Activated T-helper 1 cell treated with Interleukin-2 at 50 U/mL for 16 hours (primary cell): ENCODE measurements around the gene KLHL3.

ENCODE experiments used
- DNase-seq: peaks from one replicate; pipeline ENCODE4 v3.0.0-alpha.2; 2020; ENCODE audit warnings: low read depth

The KLHL3 gene

DNA sequence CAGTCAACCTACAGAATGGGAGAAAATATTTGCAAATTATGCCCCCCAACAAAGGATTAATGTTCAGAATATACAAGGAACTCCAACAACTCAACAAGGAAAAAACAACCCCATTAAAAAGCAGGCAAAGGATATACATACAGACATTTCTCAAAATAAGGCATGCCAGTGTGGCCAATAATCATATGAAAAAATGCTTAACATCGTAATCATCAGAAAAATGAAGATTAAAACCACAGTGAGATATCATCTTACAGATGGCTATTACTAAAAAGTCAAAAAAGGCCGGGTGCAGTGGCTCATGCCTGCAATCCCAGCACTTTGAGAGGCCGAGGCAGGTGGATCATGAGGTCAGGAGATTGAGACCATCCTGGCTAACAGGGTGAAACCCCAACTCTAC is 103.2 kb downstream of the KLHL3 start:
- DNase-seq, result no peak

DNA sequence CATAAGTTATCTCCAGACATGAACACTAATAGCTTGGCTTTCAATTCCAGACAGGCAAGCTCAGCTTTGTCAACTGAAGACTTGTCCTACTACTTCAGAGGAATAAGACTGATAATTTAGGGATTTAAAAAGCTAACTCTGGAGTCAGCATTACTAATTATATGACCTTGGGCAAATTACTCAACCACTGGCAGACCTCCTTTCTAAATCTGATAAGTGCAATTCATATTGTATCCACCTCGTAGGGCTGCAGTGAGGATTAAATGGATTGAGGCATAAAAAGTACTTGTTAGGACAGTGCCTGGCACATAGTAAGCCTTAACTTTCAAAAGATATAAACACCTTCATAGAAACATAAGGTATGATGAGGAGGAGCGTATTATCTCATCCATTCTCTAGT is 104.4 kb downstream of the KLHL3 start:
- DNase-seq, result no peak

DNA sequence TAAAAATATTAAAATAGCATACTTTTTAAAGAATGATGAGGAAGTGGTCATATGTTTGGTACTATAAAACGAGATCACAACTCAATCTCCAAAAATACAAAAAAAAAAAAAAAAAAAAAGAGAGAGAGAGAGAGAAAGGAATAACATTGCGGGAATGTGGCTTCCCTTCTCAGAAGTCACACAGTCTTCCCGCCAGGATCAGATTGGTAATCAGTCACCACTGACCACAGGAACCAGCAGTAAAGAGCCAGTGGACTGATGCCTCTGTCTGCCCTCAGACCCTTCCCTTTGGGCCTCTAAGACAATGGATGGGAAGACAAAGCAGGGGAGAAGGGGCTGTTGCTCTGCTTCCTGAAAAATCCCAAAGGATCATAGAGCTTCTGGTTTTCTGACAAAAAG is 104.9 kb downstream of the KLHL3 start:
- DNase-seq, result no peak

DNA sequence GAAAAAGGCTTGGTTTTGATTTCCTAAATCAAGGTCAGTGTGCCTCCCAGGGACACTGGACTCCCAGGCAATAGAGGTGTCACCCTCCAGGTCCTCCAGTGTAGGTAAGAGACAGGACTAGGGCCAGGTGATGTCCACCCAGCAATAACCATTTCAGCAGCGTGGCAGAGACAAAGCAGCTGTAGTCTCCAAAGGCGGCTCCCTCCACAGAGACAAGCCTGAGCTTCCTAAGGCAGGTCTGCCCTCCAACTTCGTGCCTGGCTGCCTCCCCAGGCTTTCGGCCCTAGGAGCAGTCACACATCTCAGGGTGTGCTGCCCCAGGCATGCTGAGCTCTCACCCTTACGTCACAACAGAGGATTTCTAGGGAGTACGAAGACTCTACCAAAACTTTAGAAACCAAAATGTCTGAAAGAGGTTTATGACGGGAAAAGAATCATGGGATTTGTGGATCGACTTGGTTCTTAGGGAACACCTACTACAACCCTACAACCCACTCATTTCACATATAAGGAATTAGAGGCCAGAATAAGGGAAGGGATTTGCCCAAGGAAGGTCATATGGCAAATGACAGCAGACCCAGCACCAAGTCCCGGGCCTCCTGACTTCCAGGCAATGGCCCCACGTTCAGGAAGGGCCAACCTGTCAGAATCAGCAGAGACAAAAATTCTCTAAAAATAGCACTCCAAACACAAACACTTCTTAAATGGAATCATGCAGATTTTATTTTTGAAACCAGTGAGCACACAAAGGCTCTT is 105.5 kb downstream of the KLHL3 start:
- DNase-seq, result no peak

DNA sequence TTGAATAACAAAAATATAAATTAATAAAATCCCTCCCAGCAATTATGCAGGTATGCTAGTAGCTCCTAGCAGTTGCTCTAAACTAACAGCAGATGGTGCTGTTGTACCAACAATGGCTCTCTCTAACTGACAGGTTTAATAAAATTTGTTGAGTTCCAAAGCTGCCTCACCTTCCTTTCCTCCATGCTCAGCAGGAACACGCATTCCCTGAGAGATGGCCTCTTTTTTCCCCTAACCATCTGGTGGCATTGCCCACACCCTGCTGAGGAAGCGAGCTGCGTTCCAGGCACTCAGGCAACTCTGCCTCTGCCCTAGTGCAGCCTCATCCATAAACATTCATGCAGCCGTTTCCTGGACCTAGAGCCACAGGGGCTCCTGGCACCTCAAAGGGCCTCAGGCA is 106.2 kb downstream of the KLHL3 start:
- no peak for DNase-seq

DNA sequence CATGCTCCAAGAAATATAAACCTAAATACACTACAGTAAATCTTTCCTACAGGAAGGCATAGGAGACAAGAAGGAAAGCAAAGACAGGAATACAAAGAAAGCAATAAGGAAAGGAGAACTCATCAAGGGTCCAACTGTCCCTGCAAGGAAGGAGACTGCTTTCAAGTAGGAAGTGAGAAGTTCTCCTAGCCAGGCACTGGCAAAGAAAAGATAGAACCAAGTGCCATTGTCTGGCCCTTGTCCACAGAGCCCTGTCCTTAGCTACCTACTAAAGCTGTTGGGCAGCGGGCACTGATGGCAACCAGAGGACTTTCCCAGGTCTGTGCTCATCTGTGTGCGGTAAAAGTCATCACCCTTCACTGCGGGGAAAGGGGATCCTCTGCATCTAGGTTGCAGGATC is 108.2 kb downstream of the KLHL3 start:
- no peak for DNase-seq

DNA sequence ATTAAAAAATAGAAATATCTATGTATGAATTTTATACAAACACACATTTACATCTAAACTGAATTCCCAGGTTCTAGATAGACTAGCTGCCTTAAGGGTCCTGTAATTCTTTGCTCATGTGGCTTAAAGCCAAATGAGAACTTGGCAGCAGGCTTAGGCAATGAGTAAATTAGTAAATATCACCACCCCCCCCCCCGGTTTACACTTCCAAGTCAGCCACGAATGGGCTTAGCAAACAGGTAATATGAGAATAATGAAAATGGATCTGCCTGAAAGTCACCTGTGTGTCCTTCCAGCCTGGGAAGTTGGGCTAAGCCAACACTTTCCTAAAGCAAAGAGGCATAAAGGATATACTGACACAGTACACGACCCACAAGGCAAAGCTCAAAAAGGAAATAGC is 108.6 kb downstream of the KLHL3 start:
- DNase-seq, result no peak

DNA sequence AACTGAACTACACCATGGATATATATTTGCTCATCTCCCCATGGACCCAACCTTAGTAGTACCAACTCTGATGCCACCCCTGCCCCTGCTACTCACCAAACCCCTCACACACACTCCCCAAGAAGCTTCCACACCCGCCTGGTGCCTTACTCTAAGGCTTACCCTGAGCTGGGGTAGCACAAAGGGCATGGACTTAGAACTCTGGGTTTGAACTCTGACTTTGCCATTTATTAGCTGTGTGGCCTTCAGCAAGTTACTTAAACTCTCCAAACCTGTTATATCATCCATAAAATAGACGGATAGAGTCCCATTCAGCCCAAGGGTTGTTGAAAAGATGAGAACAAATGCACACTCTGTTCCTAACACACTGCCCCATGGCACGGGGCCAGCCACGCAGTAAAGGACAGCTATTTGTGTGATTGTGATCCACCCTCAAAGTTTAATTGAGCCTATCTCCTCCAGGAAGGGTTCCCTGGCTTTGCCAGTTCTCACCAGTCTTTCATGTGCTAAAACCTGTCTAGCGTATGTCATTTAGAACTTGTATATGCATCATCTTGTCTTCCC is 111.0 kb downstream of the KLHL3 start:
- no peak for DNase-seq

DNA sequence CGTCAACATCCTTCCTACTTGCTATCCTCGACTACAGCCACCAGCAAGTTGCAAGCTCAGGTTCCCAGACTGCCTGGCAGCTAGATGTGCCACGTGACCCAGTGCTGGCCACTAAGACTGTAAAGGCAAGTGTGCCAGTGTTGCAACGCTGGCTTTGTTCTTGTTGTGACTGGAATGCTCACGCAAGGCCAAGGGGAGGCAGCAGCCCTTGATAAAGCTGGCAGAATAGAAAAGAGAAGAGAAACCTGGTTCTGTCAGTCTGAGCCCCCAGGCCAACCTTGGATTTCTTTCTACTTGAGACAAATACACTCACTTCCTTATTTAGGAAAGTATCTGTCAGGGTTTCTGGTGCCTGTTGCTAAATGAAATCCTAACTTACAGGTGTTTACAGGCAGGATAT is 113.0 kb downstream of the KLHL3 start:
- no peak for DNase-seq

DNA sequence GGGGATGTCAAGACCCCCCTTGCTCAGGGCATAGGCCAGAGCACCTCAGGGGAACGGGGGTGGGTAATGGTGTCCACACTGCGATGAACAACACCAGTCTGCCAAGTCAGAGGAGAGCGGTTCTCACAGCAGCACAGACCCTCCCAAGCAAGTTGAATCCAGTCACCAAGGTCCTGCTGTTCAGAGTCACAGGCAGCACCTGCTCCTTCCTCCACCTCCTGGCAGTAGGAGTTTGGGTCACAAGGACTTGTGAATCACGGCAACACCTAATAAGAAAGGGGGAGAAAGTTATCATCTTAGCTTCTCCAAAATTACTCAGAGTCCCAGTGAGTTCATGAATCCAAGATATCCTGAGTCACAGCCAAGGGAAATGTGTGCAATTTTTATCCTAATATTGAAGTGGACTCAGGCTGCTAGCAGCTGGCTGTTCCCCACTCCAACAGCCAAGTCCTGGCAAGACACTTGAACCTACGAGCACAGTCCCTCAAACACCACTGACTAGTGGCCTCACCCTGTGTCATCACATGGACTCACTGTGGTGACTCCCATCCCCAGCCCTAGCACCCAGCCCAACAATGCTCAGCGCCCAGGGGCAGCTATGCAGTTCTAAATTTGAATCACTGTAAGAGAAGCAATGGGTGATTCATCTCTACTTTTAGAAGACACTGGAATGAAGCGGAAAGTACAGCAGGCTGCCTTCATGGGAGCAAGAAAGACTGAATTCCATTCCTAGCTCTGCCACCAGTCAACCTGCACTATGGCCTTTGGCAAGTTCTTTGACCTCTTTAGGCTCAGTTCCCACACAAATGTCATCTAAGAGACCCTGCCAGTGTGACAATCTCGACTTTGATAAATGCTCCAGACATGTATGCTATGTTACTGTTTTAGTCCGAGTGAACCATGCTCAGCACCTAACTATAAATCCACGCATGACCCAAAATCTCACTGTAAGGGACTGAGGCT is 113.7 kb downstream of the KLHL3 start:
- no peak for DNase-seq

DNA sequence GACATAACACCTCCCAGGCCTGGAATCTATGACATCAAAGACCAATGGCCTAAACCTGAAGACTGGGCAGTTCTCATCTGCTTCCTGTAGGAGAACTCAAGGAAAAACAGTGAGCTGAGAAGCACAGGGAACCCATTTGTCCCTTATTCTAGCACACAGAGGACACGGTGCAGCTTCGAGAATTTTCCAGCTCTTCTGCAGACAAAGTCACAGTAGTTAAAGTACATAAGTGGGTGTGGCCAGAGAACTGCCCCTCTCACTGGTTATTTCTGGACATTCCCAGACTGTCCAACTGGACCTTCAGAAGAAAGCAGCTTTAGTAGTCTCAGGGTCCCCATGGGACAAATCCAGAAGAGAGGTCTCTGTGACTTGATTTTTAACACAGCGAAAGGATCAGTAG is 114.6 kb downstream of the KLHL3 start:
- DNase-seq, result no peak

DNA sequence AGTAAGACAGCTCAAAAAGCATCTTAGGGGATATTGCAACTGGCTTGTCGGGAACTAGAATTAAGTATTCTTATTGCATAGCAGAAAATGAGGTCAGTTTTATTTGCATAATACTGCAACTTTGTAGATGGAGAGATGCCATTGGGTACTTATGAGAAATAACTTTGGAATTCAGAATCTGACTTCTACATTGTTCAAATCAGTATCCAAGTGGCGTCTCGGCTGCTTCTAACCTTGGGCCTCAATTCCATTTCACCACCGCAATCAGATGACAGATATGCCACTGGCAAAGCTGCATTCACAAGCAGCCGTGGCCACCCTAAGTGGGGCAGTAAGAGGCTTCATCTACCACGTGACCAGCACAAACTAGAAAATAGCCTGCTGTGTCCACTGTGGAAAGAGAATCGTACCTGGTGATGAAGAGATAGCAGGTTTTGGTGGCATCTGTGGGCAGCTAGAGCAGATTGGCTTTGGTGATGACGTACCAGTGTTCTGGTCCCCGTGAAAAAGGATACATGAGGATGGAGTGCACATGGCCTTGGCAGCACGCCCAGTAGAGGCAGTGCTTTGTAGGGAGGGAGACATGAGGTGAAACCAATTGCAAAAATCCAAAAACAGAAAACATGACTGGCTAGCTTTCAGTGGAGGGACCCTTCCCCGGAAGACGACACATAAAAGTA is 116.6 kb downstream of the KLHL3 start:
- no peak for DNase-seq

DNA sequence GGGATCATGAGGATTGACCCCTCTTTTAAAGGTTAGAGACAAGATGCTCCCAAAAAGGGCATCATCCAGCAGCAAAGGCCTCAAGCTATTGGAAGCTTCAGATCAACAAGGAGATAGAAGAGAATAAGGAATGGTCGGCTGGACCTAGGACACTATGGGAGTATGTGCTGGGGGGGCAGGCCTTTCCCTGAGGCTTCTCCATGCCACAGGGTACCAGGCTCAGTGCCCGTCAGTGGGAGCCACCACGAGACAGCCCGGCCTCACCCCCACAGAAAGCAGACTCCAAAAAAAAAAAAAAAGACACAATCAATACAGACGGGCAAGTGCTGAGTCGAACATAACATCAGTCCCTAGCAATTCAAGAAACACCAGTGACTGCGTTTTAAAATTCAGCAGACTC is 117.4 kb downstream of the KLHL3 start:
- DNase-seq, result no peak

DNA sequence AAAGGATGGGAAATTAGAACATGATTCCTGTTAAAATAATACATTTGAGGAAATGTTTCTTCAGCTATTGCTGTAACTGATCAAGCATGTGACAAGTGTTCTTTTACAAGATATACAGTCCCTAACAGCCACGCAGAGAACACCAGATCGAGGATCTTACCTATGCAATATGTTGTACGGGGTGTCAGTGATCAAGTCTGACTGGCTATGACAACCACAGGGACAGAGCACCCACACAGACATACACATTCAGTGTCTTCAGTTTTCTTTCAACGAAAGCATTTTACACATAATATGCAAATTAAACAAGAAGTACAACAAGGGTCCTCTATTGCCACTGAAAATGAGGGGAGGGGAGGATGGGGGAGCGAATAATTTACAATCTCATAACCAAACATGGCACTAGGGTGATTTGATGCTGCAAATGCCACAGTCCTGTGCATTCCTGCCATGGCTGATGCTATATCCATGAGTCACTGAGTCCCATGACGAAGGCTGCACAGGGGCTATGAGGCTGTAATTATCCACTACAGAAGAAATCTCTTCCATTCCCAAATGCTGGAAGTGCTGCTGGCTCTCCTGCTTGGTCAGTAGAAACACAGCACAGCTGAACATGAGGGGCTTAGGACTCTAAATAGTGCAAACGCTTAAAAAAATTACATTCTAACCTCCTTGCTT is 118.2 kb downstream of the KLHL3 start:
- DNase-seq, result no peak

DNA sequence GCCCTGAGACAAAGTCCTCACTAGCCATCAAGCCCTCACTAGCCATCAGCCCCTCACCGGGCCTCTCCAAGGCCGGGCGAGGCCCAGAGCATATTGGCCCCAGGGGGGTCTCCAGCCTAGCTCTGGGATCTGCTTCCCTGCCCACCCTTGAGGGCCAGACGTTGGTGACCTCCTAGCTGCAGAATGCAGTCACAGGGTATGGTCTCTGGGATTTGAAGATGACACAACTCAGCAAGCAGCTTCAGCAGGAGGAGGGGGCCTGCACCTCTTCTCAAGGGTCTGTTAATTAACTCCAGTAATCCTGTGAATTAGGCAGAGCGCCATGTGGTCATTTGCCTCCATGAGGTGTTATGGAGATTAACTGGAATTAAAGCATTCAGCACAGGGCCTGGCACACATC is 119.8 kb downstream of the KLHL3 start:
- DNase-seq, result no peak

DNA sequence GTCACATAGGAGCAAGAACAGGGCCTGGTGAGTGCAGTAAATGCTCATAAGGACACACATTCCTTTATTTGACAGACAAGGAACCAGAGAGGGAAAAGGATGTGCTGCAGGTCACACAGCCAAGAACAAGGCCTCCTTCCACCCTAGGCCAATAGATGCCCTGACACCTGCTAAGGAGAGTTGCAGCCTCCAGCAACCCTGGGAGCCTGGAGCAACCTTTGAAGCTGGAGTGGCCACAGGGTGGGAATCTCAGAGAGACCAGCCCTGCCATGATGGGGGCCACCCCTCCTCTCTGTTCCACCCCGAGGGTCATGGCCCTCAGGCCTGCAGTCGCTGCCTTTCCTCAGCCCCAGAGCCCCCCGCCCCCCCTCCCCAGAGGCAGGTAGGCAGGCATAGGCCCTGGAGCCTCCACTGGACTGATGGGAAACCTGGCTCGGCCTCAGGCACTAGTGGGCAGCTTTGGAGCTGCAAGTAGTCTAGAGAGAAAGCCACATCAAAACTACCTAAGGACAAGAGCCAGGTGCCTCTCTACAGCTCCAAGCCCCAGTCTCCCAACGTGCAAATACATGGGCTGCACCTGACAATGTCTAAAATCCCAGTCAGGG is 120.6 kb downstream of the KLHL3 start:
- no peak for DNase-seq

DNA sequence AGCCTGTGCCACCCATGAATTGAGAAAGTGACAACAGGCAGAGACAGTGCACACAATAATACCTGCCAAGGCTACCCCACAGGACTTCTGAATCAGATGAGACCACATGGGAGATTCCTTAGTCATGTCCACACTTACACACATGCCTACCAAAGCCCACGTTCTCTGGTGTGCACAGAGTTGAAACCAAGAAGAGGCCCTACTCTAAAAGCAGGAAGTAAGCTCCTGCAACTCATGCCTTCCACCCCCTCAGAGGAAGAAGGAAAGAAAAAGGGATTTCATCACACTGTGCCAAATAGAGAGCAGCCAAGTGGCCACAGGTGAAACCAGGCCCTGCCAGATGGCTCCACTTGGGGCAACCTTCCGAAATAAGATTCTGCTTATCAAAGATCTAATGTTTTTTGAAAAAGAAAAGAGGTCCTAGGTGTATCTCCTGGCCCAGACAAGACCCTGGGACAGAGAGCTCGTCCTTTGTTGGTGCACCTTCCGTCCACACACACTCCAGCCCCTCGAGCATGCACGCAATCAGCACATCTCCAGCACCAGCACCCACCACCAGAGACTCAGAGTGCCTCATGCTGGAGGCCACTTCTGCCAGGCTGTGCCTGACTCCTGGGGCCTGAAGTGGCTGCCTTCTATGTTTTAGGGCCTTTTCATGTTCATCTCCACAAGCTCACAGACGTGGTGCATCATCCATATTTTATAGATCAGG is 122.2 kb downstream of the KLHL3 start:
- no peak for DNase-seq

DNA sequence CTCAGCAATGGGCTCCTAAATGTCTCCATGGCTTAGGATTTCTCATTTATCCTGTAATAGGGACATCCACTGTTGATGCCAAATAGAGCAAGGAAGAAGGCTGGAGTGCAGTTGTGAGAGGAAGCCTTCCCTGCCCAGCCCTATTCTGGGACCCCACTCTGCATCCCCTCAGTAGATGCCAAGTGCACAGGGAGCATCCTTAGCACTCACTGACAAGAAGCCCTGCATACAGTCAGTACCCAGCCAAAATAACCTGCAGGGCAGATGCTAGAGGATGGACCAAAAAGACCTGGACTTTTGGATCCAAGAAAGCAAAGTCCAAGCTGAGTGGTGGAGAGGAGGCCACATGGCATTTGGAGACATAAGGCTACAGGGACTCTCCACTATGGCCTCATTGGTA is 123.3 kb downstream of the KLHL3 start:
- no peak for DNase-seq

DNA sequence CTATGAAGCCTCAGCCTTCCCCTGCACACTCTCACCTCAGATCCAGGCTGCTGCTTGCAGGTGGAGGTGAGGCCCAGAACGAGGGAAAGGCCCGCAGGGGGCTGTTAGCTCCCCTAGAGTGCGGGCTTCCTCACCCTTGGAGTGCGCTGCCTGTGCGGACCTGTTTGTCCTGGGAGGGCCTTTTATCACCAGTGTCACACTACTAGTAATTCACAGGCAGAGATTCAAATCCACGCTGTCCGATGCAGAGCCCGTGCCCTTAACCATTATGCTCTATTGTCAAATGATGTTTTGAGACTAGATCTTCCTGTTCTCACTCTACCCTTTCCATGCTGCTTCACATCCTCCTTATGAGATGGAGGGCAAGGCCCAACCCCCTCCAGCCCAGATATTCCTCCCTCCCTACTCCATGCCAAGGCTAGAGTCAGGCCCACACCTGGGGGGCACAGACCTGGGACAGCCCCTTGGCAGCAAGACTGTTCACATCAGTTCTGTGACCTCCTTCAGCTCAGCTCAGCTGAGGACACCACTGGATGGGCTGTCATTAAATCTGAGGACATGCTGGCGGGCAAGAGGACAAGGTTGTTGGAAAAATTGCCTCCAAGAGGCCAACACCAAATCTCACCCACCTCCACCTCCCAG is 124.0 kb downstream of the KLHL3 start:
- DNase-seq, result no peak

DNA sequence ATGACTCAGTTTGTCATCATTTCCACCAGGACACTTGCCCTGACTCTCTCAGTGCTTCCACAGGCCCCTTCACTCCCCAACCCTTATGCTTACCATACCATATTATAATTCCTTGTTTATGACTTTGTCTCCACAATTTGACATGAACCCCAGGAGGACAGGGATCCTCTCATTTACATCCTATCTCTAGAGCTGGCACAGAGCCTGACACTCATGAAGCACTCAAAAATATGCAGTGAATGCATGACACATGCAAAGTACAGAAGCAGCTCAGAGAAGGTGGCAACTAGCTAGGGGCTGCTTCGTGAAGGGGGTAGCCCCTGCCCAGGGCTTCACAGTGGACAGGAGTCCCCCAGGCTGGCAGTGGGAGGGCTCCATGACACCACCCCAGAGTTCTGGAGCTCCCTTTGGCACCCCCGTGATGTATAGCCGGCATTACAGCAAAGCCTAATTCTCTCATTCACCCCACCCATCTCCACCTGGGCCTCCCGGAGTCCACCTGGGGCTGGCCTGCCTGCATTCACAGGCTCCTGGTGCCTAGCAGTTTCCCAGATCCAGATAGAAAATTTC is 124.8 kb downstream of the KLHL3 start:
- no peak for DNase-seq
